ENCODE measurements around the gene DCC.

DNA sequence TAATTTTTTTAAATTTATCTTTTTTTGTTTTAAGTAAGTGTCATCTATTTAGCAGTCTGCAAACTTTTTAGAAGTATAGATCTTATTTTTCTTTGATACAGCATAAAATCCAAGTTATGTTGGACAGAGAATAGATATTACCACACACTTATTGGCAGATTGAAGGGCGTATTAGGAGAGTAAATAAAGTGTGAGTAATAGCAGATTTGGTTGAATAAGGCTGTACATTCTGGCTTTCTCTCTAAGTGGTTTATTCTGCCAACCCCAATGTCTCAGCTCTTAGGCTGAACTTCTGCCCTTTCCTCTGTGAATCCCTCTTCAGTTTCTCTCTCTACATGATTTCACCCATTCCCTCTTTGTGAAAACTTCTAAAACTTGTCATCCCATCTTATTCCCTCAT, 651.2 kb downstream of the DCC start:
- TF ChIP-seq GATA3 (IDR thresholded peaks at IDR 0.05; ENCODE audit: low read depth, low read length) (no peak), GATA2 (IDR thresholded peaks at IDR 0.05; ENCODE audit: low read depth, low read length) (no peak)
